Measurements from ENCODE around the gene ZNF385A.
"Not testable (repeated sequence)": the region's sequence is repeated elsewhere in the genome, so short reads cannot be mapped to it uniquely, and the experiment has no call there.

Gene ZNF385A

GRCh38 chr12:54349679-54350078 is 34.9 kb downstream of the ZNF385A start:
- Mint-ChIP-seq H3K27me3 (no peaks in the 10 kb centered on the region), H3K4me1 (ENCODE audit: low read depth) (peaks cover 20% of the 10 kb centered on the region), H3K4me3 (no peak overlapping the region), H3K36me3 (ENCODE audit: low read depth) (peaks cover 54% of the 10 kb centered on the region), H3K9me3 (no peaks in the 10 kb centered on the region), H3K27ac (no peak overlapping the region)

- no peak overlapping the region for H3K27ac Mint-ChIP-seq
- H3K4me3 Mint-ChIP-seq = no peak overlapping the region
- peaks cover 20% of the 10 kb centered on the region for H3K4me1 Mint-ChIP-seq (ENCODE audit: low read depth)
- peaks cover 54% of the 10 kb centered on the region for H3K36me3 Mint-ChIP-seq (ENCODE audit: low read depth)
- H3K9me3 Mint-ChIP-seq = no peaks in the 10 kb centered on the region
- no peaks in the 10 kb centered on the region for H3K27me3 Mint-ChIP-seq
Measured at GRCh38 chr12:54349036-54349435, 35.5 kb downstream of the ZNF385A start.

- H3K4me3 Mint-ChIP-seq = no peak overlapping the region
- no peaks in the 10 kb centered on the region for H3K4me1 Mint-ChIP-seq (ENCODE audit: low read depth)
- no peak overlapping the region for H3K27ac Mint-ChIP-seq
- no peaks in the 10 kb centered on the region for H3K27me3 Mint-ChIP-seq
- no peaks in the 10 kb centered on the region for H3K9me3 Mint-ChIP-seq
- H3K36me3 Mint-ChIP-seq (ENCODE audit: low read depth) = peaks cover 35% of the 10 kb centered on the region
Measured at GRCh38 chr12:54341378-54342300, 42.9 kb downstream of the ZNF385A start.

- peaks cover 35% of the 10 kb centered on the region for H3K36me3 Mint-ChIP-seq (ENCODE audit: low read depth)
- no peak overlapping the region for H3K27ac Mint-ChIP-seq
- no peaks in the 10 kb centered on the region for H3K9me3 Mint-ChIP-seq
- no peak overlapping the region for H3K4me3 Mint-ChIP-seq
- H3K27me3 Mint-ChIP-seq = no peaks in the 10 kb centered on the region
- no peaks in the 10 kb centered on the region for H3K4me1 Mint-ChIP-seq (ENCODE audit: low read depth)
Measured at GRCh38 chr12:54340846-54341245, 43.7 kb downstream of the ZNF385A start.

GRCh38 chr12:54338698-54339296 is 45.7 kb downstream of the ZNF385A start:
- H3K9me3 Mint-ChIP-seq = no peaks in the 10 kb centered on the region
- H3K36me3 Mint-ChIP-seq (ENCODE audit: low read depth) = peaks cover 27% of the 10 kb centered on the region
- H3K4me3 Mint-ChIP-seq = no peak overlapping the region
- H3K4me1 Mint-ChIP-seq (ENCODE audit: low read depth) = peaks cover under 1% of the 10 kb centered on the region
- no peak overlapping the region for H3K27ac Mint-ChIP-seq
- H3K27me3 Mint-ChIP-seq = no peaks in the 10 kb centered on the region

- H3K4me3 Mint-ChIP-seq = no peak overlapping the region
- H3K36me3 Mint-ChIP-seq (ENCODE audit: low read depth) = peaks cover 26% of the 10 kb centered on the region
- H3K27me3 Mint-ChIP-seq = no peaks in the 10 kb centered on the region
- no peaks in the 10 kb centered on the region for H3K9me3 Mint-ChIP-seq
- no peak overlapping the region for H3K27ac Mint-ChIP-seq
- peaks cover 8% of the 10 kb centered on the region for H3K4me1 Mint-ChIP-seq (ENCODE audit: low read depth)
Measured at GRCh38 chr12:54337854-54338650, 46.5 kb downstream of the ZNF385A start.

GRCh38 chr12:54337280-54337842 is 47.2 kb downstream of the ZNF385A start:
- H3K9me3 Mint-ChIP-seq = no peaks in the 10 kb centered on the region
- H3K4me3 Mint-ChIP-seq = no peak overlapping the region
- H3K36me3 Mint-ChIP-seq (ENCODE audit: low read depth) = peaks cover 21% of the 10 kb centered on the region
- H3K27me3 Mint-ChIP-seq = no peaks in the 10 kb centered on the region
- H3K4me1 Mint-ChIP-seq (ENCODE audit: low read depth) = peaks cover 8% of the 10 kb centered on the region
- H3K27ac Mint-ChIP-seq = no peak overlapping the region

GRCh38 chr12:54333420-54334034 is 51.0 kb downstream of the ZNF385A start:
- H3K36me3 Mint-ChIP-seq (ENCODE audit: low read depth) = peaks cover 5% of the 10 kb centered on the region
- peaks cover 39% of the 10 kb centered on the region for H3K4me1 Mint-ChIP-seq (ENCODE audit: low read depth)
- no peak overlapping the region for H3K27ac Mint-ChIP-seq
- H3K27me3 Mint-ChIP-seq = no peaks in the 10 kb centered on the region
- H3K4me3 Mint-ChIP-seq = no peak overlapping the region
- no peaks in the 10 kb centered on the region for H3K9me3 Mint-ChIP-seq

- Mint-ChIP-seq H3K4me3 (no peak overlapping the region), H3K9me3 (no peaks in the 10 kb centered on the region), H3K4me1 (ENCODE audit: low read depth) (peaks cover 48% of the 10 kb centered on the region), H3K36me3 (ENCODE audit: low read depth) (peaks cover 5% of the 10 kb centered on the region), H3K27me3 (no peaks in the 10 kb centered on the region), H3K27ac (peak overlapping the region; percentile 52)
Measured at GRCh38 chr12:54331461-54331860, 53.1 kb downstream of the ZNF385A start.

- Mint-ChIP-seq H3K4me3 (no peak overlapping the region), H3K9me3 (no peaks in the 10 kb centered on the region), H3K27ac (peak overlapping the region; percentile 56)
Measured at GRCh38 chr12:54330442-54330841, 54.1 kb downstream of the ZNF385A start.

GRCh38 chr12:54329759-54330158 is 54.8 kb downstream of the ZNF385A start:
- no peaks in the 10 kb centered on the region for H3K27me3 Mint-ChIP-seq
- H3K9me3 Mint-ChIP-seq = no peaks in the 10 kb centered on the region
- peak overlapping the region; percentile 11 for H3K27ac Mint-ChIP-seq
- H3K36me3 Mint-ChIP-seq (ENCODE audit: low read depth) = peaks cover 5% of the 10 kb centered on the region
- no peak overlapping the region for H3K4me3 Mint-ChIP-seq
- H3K4me1 Mint-ChIP-seq (ENCODE audit: low read depth) = peaks cover 61% of the 10 kb centered on the region

More at GRCh38 chr12:54330442-54330841, 54.1 kb downstream of the ZNF385A start:
- H3K4me1 Mint-ChIP-seq (ENCODE audit: low read depth) = peaks cover 55% of the 10 kb centered on the region
- H3K36me3 Mint-ChIP-seq (ENCODE audit: low read depth) = peaks cover 5% of the 10 kb centered on the region
- no peaks in the 10 kb centered on the region for H3K27me3 Mint-ChIP-seq

GRCh38 chr12:54328595-54329337 is 55.8 kb downstream of the ZNF385A start:
- Mint-ChIP-seq H3K9me3 (no peaks in the 10 kb centered on the region), H3K4me3 (no peak overlapping the region), H3K27ac (peak overlapping the region; percentile 43), H3K27me3 (no peaks in the 10 kb centered on the region), H3K36me3 (ENCODE audit: low read depth) (peaks cover 4% of the 10 kb centered on the region), H3K4me1 (ENCODE audit: low read depth) (peaks cover 65% of the 10 kb centered on the region)

GRCh38 chr12:54325442-54326109 is 59.0 kb downstream of the ZNF385A start:
- not testable (repeated sequence) for H3K9me3 Mint-ChIP-seq; H3K27me3 Mint-ChIP-seq; H3K36me3 Mint-ChIP-seq (ENCODE audit: low read depth)
- Mint-ChIP-seq H3K27ac (peak overlapping the region; percentile 98), H3K4me1 (ENCODE audit: low read depth) (peaks cover 45% of the 10 kb centered on the region), H3K4me3 (peak overlapping the region; percentile 100)

All from stimulated activated naive CD8-positive, alpha-beta T cell treated with anti-CD3 and anti-CD28 coated beads, Interleukin-15, Interleukin-2, amounts not matched to agents 100 ng/mL and 50 ng/mL, for 24 hours (primary cell).